Caco-2 (cell line): ENCODE measurements around the gene SELENOW. TPM values are rescaled to one million over a fixed set of nuclear protein-coding genes. Genes with fewer than 3 reads are reported as not detected.
A peak's percentile ranks its signal among the peaks of the same experiment; 100 is the strongest.

ENCODE experiments used
- BruUV-seq: library from RNA; stranded (reverse); fragments of 400-500 nt; replicated peaks from 2 replicates; lab custom pipeline; 2021; lab: Mats Ljungman, UMichigan
- CTCF ChIA-PET: fragments of 300-600 bp; sonication (Branson Sonifier 250); formaldehyde crosslinking; loops from one replicate; lab custom pipeline; 2022; ENCODE audit warnings: antibody characterized with exemption; lab: Charles Lee
- POLR2A ChIA-PET: fragments of 300-600 bp; sonication (Branson Sonifier 250); formaldehyde crosslinking; loops from one replicate; lab custom pipeline; 2022; ENCODE audit warnings: antibody characterized with exemption; lab: Charles Lee
- DNase-seq, 2 experiments: peaks; one replicate each; pipeline versions ENCODE4 v3.0.0 to v3.0.0-alpha.2; 2020 to 2022
- H3K27me3 ChIP-seq: replicated peaks from 2 replicates; pipeline ENCODE4 v1.6.0; 2011; ENCODE audit warnings: low read length; ENCODE audit not compliant: control insufficient read depth, insufficient read depth
- H3K36me3 ChIP-seq: 2 replicates; pipeline ENCODE4 v1.5.1; 2011; ENCODE audit warnings: low read length; ENCODE audit not compliant: control insufficient read depth, insufficient read depth
- H3K4me1 ChIP-seq: fragments of 250-450 bp; sonication (Bioruptor Pico); 2 replicates; pipeline ENCODE4 v1.5.1; 2020; ENCODE audit warnings: mild to moderate bottlenecking
- H3K4me3 ChIP-seq: 2 replicates; pipeline ENCODE4 v1.5.1; 2011; ENCODE audit warnings: low read depth, mild to moderate bottlenecking, control low read depth, low read length
- H3K9me3 ChIP-seq: fragments of 250-450 bp; sonication (Bioruptor Pico); 2 replicates; pipeline ENCODE4 v1.5.1; 2020; ENCODE audit warnings: mild to moderate bottlenecking, moderate library complexity
- H3K27ac Mint-ChIP-seq: one replicate; pipeline ENCODE4 v1.8.0; 2022; ENCODE audit warnings: mixed read lengths; ENCODE audit not compliant: unreplicated experiment
- H3K27me3 Mint-ChIP-seq: one replicate; pipeline ENCODE4 v1.8.0; 2022; ENCODE audit warnings: mixed read lengths; ENCODE audit not compliant: insufficient read depth, unreplicated experiment
- H3K36me3 Mint-ChIP-seq: one replicate; pipeline ENCODE4 v1.8.0; 2022; ENCODE audit warnings: mild to moderate bottlenecking, mixed read lengths; ENCODE audit not compliant: insufficient read depth, unreplicated experiment
- H3K4me1 Mint-ChIP-seq: one replicate; pipeline ENCODE4 v1.8.0; 2022; ENCODE audit warnings: low read depth, mixed read lengths; ENCODE audit not compliant: unreplicated experiment
- H3K4me3 Mint-ChIP-seq: one replicate; pipeline ENCODE4 v1.8.0; 2022; ENCODE audit warnings: mild to moderate bottlenecking, moderate library complexity, mixed read lengths; ENCODE audit not compliant: unreplicated experiment
- H3K9me3 Mint-ChIP-seq: one replicate; pipeline ENCODE4 v1.8.0; 2022; ENCODE audit warnings: mixed read lengths; ENCODE audit not compliant: unreplicated experiment
- intact Hi-C: fragments of 100-400 bp; cut with micrococcal nuclease; formaldehyde crosslinking; loops from one replicate; pipeline ENCODE4 v1.10.0; 2022; ENCODE audit not compliant: unreplicated experiment
- total RNA-seq: library from RNA; stranded (reverse); gene quantifications from 2 replicates; pipeline ENCODE4 v1.2.3, GENCODE V29; 2022
- TF ChIP-seq, protein P1 (sequence below), 2 experiments: fragments of 200-600 bp in 1 of 2; IDR thresholded peaks; 1 replicate in 1 of 2; 2 replicates in 1 of 2; pipeline versions ENCODE4 v1.5.1 to v1.8.0; 2011 to 2022; ENCODE audit warnings: antibody characterized with exemption in 1 of 2, control low read depth in 1 of 2, inconsistent platforms in 1 of 2, low read depth in 1 of 2, low read length in 1 of 2, mild to moderate bottlenecking in 1 of 2, moderate library complexity in 1 of 2; ENCODE audit not compliant: insufficient read depth in 1 of 2, severe bottlenecking in 1 of 2, unreplicated experiment in 1 of 2

The SELENOW gene
- total RNA-seq, 1 experiment from 2014 or later: 110 TPM

GRCh38 chr19:47792616-47793015, 14.1 kb downstream of the SELENOW start:
- no peaks in the 10 kb centered on the region for H3K27me3 Mint-ChIP-seq
- POLR2A ChIA-PET: no interaction called here

GRCh38 chr19:47794526-47794925, 16.0 kb downstream of the SELENOW start:
- Histone ChIP-seq H3K4me1 (no peaks in the 10 kb centered on the region), H3K36me3 (no peaks in the 10 kb centered on the region), H3K27me3 (no peaks in the 10 kb centered on the region; the same call in 1 of the 2 replicates), H3K4me3 (no peak overlapping the region), H3K9me3 (0 out of 2 replicates have a peak, but pooled peaks cover 5% of the 10 kb centered on the region)
- Mint-ChIP-seq H3K4me1 (no peaks in the 10 kb centered on the region), H3K27ac (no peak overlapping the region), H3K9me3 (no peaks in the 10 kb centered on the region), H3K27me3 (no peaks in the 10 kb centered on the region), H3K36me3 (peaks cover 11% of the 10 kb centered on the region), H3K4me3 (no peak overlapping the region)
- CTCF ChIA-PET: interaction anchor here (0.6 kb wide), 2 partner anchors 10 to 23 kb away, joined by 3 to 5 read pairs; no protein-coding TSS in a partner anchor
- TF ChIP-seq, protein P1, sequence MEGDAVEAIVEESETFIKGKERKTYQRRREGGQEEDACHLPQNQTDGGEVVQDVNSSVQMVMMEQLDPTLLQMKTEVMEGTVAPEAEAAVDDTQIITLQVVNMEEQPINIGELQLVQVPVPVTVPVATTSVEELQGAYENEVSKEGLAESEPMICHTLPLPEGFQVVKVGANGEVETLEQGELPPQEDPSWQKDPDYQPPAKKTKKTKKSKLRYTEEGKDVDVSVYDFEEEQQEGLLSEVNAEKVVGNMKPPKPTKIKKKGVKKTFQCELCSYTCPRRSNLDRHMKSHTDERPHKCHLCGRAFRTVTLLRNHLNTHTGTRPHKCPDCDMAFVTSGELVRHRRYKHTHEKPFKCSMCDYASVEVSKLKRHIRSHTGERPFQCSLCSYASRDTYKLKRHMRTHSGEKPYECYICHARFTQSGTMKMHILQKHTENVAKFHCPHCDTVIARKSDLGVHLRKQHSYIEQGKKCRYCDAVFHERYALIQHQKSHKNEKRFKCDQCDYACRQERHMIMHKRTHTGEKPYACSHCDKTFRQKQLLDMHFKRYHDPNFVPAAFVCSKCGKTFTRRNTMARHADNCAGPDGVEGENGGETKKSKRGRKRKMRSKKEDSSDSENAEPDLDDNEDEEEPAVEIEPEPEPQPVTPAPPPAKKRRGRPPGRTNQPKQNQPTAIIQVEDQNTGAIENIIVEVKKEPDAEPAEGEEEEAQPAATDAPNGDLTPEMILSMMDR (IDR thresholded peaks at IDR 0.05; ENCODE audit: insufficient read depth in 1 of 2, low read depth in 1 of 2, low read length in 1 of 2, severe bottlenecking in 1 of 2, unreplicated experiment in 1 of 2): peak in 1 of 2 experiments; percentile 23
- intact Hi-C loops: no loop called here
- BruUV-seq: no TSS peak
- no peak for DNase-seq
- POLR2A ChIA-PET: no interaction called here

More at GRCh38 chr19:47792616-47793015, 14.1 kb downstream of the SELENOW start:
- Histone ChIP-seq H3K4me3 (no peak overlapping the region), H3K27me3 (no peaks in the 10 kb centered on the region), H3K36me3 (no peaks in the 10 kb centered on the region), H3K4me1 (no peaks in the 10 kb centered on the region), H3K9me3 (0 out of 2 replicates have a peak, but pooled peaks cover 5% of the 10 kb centered on the region)
- Mint-ChIP-seq H3K9me3 (no peaks in the 10 kb centered on the region), H3K4me3 (no peak overlapping the region), H3K36me3 (peaks cover 11% of the 10 kb centered on the region), H3K27ac (no peak overlapping the region), H3K4me1 (no peaks in the 10 kb centered on the region)
- intact Hi-C loops: no loop called here
- DNase-seq: no peak
- CTCF ChIA-PET: no interaction called here
- TF ChIP-seq, protein P1 (IDR thresholded peaks at IDR 0.05; ENCODE audit: insufficient read depth in 1 of 2, low read depth in 1 of 2, low read length in 1 of 2, severe bottlenecking in 1 of 2, unreplicated experiment in 1 of 2): no peak
- no TSS peak for BruUV-seq

GRCh38 chr19:47796785-47797184, 18.3 kb downstream of the SELENOW start:
- ChIA-PET POLR2A (no interaction called here), CTCF (no interaction called here)
- no peaks in the 10 kb centered on the region for H3K36me3 ChIP-seq
- Mint-ChIP-seq H3K4me3 (no peak overlapping the region), H3K9me3 (no peaks in the 10 kb centered on the region), H3K27ac (no peak overlapping the region), H3K4me1 (no peaks in the 10 kb centered on the region), H3K36me3 (no peaks in the 10 kb centered on the region), H3K27me3 (no peaks in the 10 kb centered on the region)
- no peak overlapping the region for H3K4me3 ChIP-seq
- DNase-seq: no peak
- H3K4me1 ChIP-seq: no peaks in the 10 kb centered on the region
- 0 out of 2 replicates have a peak, but pooled peaks cover 5% of the 10 kb centered on the region for H3K9me3 ChIP-seq
- TF ChIP-seq, protein P1 (IDR thresholded peaks at IDR 0.05; ENCODE audit: insufficient read depth in 1 of 2, low read depth in 1 of 2, low read length in 1 of 2, severe bottlenecking in 1 of 2, unreplicated experiment in 1 of 2): no peak
- no peaks in the 10 kb centered on the region; the same call in 1 of the 2 replicates for H3K27me3 ChIP-seq
- intact Hi-C loops: no loop called here
- no TSS peak for BruUV-seq
